Muscle layer of duodenum (tissue), 2 donors: Measurements from ENCODE around the gene OTOA.
"Not testable (repeated sequence)": the region's sequence is repeated elsewhere in the genome, so short reads cannot be mapped to it uniquely, and the experiment has no call there.

Experiments
- H3K27ac ChIP-seq: one replicate; pipeline ENCODE4 v1.7.0; 2013; ENCODE audit warnings: mild to moderate bottlenecking, low read length
- H3K27me3 ChIP-seq: one replicate; pipeline ENCODE4 v1.7.0; 2013; ENCODE audit warnings: low read depth, mild to moderate bottlenecking, control low read depth, low read length
- H3K36me3 ChIP-seq, 2 donors: one replicate each; pipeline ENCODE4 v1.7.0; 2013; ENCODE audit warnings: low read length in 2 of 2, control low read depth in 1 of 2, mild to moderate bottlenecking in 1 of 2; ENCODE audit not compliant: insufficient read depth in 2 of 2, control insufficient read depth in 1 of 2
- H3K4me1 ChIP-seq, 2 donors: one replicate each; pipeline ENCODE4 v1.7.0; 2013; ENCODE audit warnings: low read length in 2 of 2, mild to moderate bottlenecking in 2 of 2, control low read depth in 1 of 2, moderate library complexity in 1 of 2; ENCODE audit not compliant: insufficient read depth in 2 of 2, control insufficient read depth in 1 of 2
- H3K4me3 ChIP-seq, 2 donors: one replicate each; pipeline ENCODE4 v1.7.0; 2013; ENCODE audit warnings: low read length in 2 of 2, low read depth in 1 of 2, mild to moderate bottlenecking in 1 of 2
- H3K9me3 ChIP-seq, 2 donors: one replicate each; pipeline ENCODE4 v1.7.0; 2013; ENCODE audit warnings: low read length in 2 of 2, control low read depth in 1 of 2, mild to moderate bottlenecking in 1 of 2; ENCODE audit not compliant: control insufficient read depth in 1 of 2
- donor health status: healthy.

OTOA gene

GRCh38 chr16:21654466-21654865 lies 9.3 kb upstream of the OTOA start:
- Histone ChIP-seq H3K4me1 (peaks cover 0 to 16% of the 10 kb centered on the region in 2 donors), H3K27ac (no peak overlapping the region), H3K27me3 (no peaks in the 10 kb centered on the region), H3K9me3 (no peaks in the 10 kb centered on the region), H3K4me3 (no peak overlapping the region), H3K36me3 (no peaks in the 10 kb centered on the region)

- no peak overlapping the region for H3K4me3 ChIP-seq
- H3K4me1 ChIP-seq = peaks cover 0 to 16% of the 10 kb centered on the region in 2 donors
- H3K27ac ChIP-seq = no peak overlapping the region
- H3K9me3 ChIP-seq = no peaks in the 10 kb centered on the region
- no peaks in the 10 kb centered on the region for H3K36me3 ChIP-seq
- H3K27me3 ChIP-seq = no peaks in the 10 kb centered on the region
Measured at GRCh38 chr16:21654881-21655280, 8.9 kb upstream of the OTOA start.

GRCh38 chr16:21656795-21657768 lies 6.7 kb upstream of the OTOA start:
- no peak overlapping the region for H3K27ac ChIP-seq
- no peaks in the 10 kb centered on the region for H3K27me3 ChIP-seq
- H3K4me3 ChIP-seq = no peak overlapping the region
- no peaks in the 10 kb centered on the region for H3K9me3 ChIP-seq
- H3K4me1 ChIP-seq = peaks cover 0 to 16% of the 10 kb centered on the region in 2 donors
- no peaks in the 10 kb centered on the region for H3K36me3 ChIP-seq

- H3K4me3 ChIP-seq = no peak overlapping the region
- H3K36me3 ChIP-seq = no peaks in the 10 kb centered on the region
- peaks cover 0 to 16% of the 10 kb centered on the region in 2 donors for H3K4me1 ChIP-seq
- H3K9me3 ChIP-seq = no peaks in the 10 kb centered on the region
- no peaks in the 10 kb centered on the region for H3K27me3 ChIP-seq
- H3K27ac ChIP-seq = no peak overlapping the region
Measured at GRCh38 chr16:21659124-21659523, 4.6 kb upstream of the OTOA start.

- H3K27ac ChIP-seq = no peak overlapping the region
- H3K9me3 ChIP-seq = no peaks in the 10 kb centered on the region
- no peaks in the 10 kb centered on the region for H3K36me3 ChIP-seq
- peaks cover 3% of the 10 kb centered on the region for H3K27me3 ChIP-seq
- H3K4me3 ChIP-seq = no peak overlapping the region
- H3K4me1 ChIP-seq = peaks cover 0 to 9% of the 10 kb centered on the region in 2 donors
Measured at GRCh38 chr16:21664801-21665492, 1.2 kb downstream of the OTOA start.

GRCh38 chr16:21666772-21667171 lies 3.0 kb downstream of the OTOA start:
- no peaks in the 10 kb centered on the region for H3K9me3 ChIP-seq
- peaks cover 0 to 9% of the 10 kb centered on the region in 2 donors for H3K4me1 ChIP-seq
- H3K27ac ChIP-seq = no peak overlapping the region
- H3K4me3 ChIP-seq = no peak overlapping the region
- H3K36me3 ChIP-seq = no peaks in the 10 kb centered on the region
- H3K27me3 ChIP-seq = peaks cover 3% of the 10 kb centered on the region

- H3K9me3 ChIP-seq = no peaks in the 10 kb centered on the region
- no peak overlapping the region for H3K27ac ChIP-seq
- peaks cover 3% of the 10 kb centered on the region for H3K27me3 ChIP-seq
- no peaks in the 10 kb centered on the region for H3K36me3 ChIP-seq
- H3K4me1 ChIP-seq = peaks cover 0 to 9% of the 10 kb centered on the region in 2 donors
- H3K4me3 ChIP-seq = no peak overlapping the region
Measured at GRCh38 chr16:21667575-21667974, 3.8 kb downstream of the OTOA start.

GRCh38 chr16:21673469-21673868 lies 9.7 kb downstream of the OTOA start:
- no peak overlapping the region for H3K27ac ChIP-seq
- no peaks in the 10 kb centered on the region for H3K27me3 ChIP-seq
- H3K4me3 ChIP-seq = no peak overlapping the region
- no peaks in the 10 kb centered on the region for H3K4me1 ChIP-seq
- H3K9me3 ChIP-seq = peaks cover 0 to 5% of the 10 kb centered on the region in 2 donors
- no peaks in the 10 kb centered on the region for H3K36me3 ChIP-seq

- not testable (repeated sequence) for H3K4me3 ChIP-seq, H3K27me3 ChIP-seq, H3K4me1 ChIP-seq, H3K36me3 ChIP-seq, H3K9me3 ChIP-seq, H3K27ac ChIP-seq
Measured at GRCh38 chr16:21674456-21674855, 10.7 kb downstream of the OTOA start.

GRCh38 chr16:21680714-21681113 lies 16.9 kb downstream of the OTOA start:
- H3K27me3 ChIP-seq, H3K36me3 ChIP-seq, H3K27ac ChIP-seq, H3K4me3 ChIP-seq, H3K9me3 ChIP-seq, H3K4me1 ChIP-seq: not testable (repeated sequence)

- Histone ChIP-seq H3K27me3 (peaks cover 3% of the 10 kb centered on the region), H3K36me3 (no peaks in the 10 kb centered on the region), H3K4me1 (no peaks in the 10 kb centered on the region), H3K4me3 (no peak overlapping the region), H3K27ac (no peak overlapping the region), H3K9me3 (peaks cover 0 to 2% of the 10 kb centered on the region in 2 donors)
Measured at GRCh38 chr16:21683184-21683583, 19.4 kb downstream of the OTOA start.
